Measurements from ENCODE around the gene AMN.
"Not testable (repeated sequence)": the region's sequence is repeated elsewhere in the genome, so short reads cannot be mapped to it uniquely, and the experiment has no call there.

AMN gene

GRCh38 chr14:102926104-102926503 lies 3.6 kb downstream of the AMN start:
- H3K4me3 ChIP-seq (ENCODE audit: low read depth, low read length): no peak overlapping the region
- no peak for TF ChIP-seq CTCF (IDR thresholded peaks at IDR 0.05; ENCODE audit: low read depth, low read length)

- H3K4me3 ChIP-seq (ENCODE audit: low read depth, low read length): not testable (repeated sequence)
These were observed 4.4 kb downstream of the AMN start for GRCh38 chr14:102926840-102927239.

DNA sequence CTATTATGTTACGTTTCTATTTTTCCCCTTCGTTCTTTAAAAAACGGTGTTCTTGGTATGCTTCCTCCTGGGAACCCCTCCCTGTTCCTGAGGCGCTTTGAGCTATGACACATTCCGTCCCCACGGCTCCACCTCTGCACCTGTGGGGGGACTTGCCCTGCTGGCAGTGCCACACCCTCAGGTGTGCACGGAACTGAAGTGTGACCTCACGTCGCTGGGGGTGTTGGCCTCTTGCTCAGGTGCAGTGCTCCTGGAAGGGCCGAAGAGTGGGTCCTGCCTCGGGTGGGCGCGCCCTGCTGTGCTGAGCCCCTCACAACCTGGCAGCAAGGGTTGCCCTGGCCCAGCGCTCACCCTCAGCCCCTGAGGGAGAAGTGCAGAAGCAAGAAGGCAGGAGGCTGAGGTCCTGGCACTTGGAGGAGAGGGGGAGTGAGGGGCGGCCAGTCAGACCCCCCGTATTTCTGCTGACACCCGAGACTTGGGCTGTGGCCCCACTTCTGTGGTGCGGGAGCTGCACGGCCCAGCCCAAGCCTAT lies 4.9 kb downstream of the AMN start:
- TF ChIP-seq CTCF (IDR thresholded peaks at IDR 0.05; ENCODE audit: low read depth, low read length): no peak
- H3K4me3 ChIP-seq (ENCODE audit: low read depth, low read length): no peak overlapping the region

GRCh38 chr14:102927878-102928411 lies 5.5 kb downstream of the AMN start:
- H3K4me3 ChIP-seq (ENCODE audit: low read depth, low read length): peak overlapping the region; percentile 37
- no peak for TF ChIP-seq CTCF (IDR thresholded peaks at IDR 0.05; ENCODE audit: low read depth, low read length)

DNA sequence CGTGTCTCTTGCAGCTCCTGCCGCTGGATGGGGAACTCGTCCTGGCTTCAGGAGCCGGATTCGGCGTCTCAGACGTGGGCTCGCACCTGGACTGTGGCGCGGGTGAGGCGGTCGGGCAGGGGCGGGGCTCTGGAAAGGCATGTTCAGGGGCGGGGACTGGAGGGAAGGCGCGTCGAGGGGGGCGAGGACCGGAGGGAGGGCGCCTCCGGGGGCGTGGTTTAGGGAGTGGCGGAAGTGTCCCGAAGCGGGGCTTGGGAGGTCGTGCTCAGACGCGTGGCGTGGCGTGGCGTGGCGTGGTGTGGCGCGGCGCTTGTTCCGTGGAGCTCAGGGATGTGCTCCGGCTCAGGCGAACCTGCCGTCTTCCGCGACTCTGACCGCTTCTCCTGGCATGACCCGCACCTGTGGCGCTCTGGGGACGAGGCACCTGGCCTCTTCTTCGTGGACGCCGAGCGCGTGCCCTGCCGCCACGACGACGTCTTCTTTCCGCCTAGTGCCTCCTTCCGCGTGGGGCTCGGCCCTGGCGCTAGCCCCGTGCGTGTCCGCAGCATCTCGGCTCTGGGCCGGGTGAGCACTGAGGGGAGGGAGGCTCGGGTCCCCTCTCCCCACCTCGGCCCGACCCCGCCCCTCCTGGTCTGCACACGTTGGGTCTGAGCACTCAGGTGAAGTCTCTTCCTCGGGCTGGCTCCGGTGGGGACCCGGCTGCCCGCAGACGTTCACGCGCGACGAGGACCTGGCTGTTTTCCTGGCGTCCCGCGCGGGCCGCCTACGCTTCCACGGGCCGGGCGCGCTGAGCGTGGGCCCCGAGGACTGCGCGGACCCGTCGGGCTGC lies 6.2 kb downstream of the AMN start:
- TF ChIP-seq CTCF (IDR thresholded peaks at IDR 0.05; ENCODE audit: low read depth, low read length): no peak
- peak overlapping the region; percentile 37 for H3K4me3 ChIP-seq (ENCODE audit: low read depth, low read length)

GRCh38 chr14:102929241-102930137 lies 7.0 kb downstream of the AMN start:
- no peak for TF ChIP-seq CTCF (IDR thresholded peaks at IDR 0.05; ENCODE audit: low read depth, low read length)
- H3K4me3 ChIP-seq (ENCODE audit: low read depth, low read length): no peak overlapping the region

DNA sequence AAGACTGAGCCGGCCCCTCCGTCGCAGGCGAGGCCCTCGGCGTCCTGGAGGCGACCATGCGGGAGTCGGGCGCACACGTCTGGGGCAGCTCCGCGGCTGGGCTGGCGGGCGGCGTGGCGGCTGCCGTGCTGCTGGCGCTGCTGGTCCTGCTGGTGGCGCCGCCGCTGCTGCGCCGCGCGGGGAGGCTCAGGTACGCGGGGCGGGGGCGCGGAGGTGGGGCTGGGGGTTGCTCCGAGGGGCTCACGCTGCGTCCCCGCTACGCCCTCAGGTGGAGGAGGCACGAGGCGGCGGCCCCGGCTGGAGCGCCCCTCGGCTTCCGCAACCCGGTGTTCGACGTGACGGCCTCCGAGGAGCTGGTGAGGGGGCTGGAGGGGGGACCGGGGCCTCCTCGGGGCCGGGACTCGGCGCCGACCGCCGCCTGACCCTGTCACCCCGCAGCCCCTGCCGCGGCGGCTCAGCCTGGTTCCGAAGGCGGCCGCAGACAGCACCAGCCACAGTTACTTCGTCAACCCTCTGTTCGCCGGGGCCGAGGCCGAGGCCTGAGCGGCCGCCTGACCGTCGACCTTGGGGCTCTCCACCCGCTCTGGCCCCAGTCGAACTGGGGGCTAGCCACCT lies 7.8 kb downstream of the AMN start:
- no peak for TF ChIP-seq CTCF (IDR thresholded peaks at IDR 0.05; ENCODE audit: low read depth, low read length)
- no peak overlapping the region for H3K4me3 ChIP-seq (ENCODE audit: low read depth, low read length)

All from WI38 (cell line).